ENCODE measurements around the gene AGBL1.

AGBL1 gene

DNA sequence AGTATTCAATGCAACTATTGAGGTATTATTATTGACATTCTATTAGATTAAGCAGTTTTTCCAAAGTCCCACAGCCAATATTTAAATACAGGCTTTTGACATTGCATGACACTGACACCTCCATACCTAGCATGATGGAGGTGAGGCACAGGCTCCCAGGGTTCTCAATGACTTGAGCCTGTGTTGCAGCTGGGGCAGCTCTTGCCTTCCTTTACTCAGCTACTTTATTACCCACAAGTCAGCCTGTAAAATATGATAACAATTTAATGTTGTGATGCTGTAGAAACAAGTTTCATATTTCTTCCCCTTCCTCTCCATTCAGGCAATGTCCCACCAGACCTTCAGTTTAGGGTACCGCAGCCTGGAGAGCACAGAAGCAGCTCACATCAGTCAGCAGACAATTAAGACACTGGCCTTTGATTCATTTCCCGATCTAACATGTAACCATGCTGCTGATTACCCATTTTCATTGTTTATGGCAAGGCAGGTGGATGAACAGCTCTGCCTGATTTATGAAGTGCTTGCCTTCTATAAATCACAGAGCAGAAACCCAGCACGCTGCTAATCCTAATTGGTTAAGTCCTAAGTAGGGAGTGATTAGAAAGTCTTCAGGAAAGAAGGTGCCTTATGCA is 826.1 kb downstream of the AGBL1 start:
- no peak overlapping the region for H3K4me3 Mint-ChIP-seq
- no peak overlapping the region for H3K27ac Mint-ChIP-seq
- H3K9me3 Mint-ChIP-seq, result peaks cover 0 to 5% of the 10 kb centered on the region in 2 donors

DNA sequence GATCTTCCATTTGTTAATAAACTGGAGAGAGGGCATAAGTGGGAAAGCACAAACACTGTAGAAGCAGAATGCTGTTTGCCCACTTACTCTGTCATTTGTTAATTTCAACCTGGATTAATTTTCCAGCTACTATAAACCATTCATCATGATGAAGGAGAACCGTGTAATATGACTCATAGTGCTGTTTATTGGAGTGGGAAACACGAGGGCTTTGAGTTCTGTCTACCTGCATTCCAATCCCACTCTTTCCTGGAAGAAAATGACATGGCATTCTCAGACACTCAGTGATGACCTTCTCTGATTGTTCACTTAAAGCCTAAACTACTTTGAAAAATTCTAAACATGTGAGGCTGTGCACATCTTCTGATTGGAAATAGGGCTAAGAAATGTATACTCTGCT is 826.7 kb downstream of the AGBL1 start:
- Mint-ChIP-seq H3K27ac (no peak overlapping the region), H3K27me3 (peaks cover 30% of the 10 kb centered on the region), H3K9me3 (peaks cover 0 to 5% of the 10 kb centered on the region in 2 donors), H3K4me3 (no peak overlapping the region), H3K4me1 (no peaks in the 10 kb centered on the region)
- ATAC-seq, result no peak
- no peak for DNase-seq

More for the DNA sequence above, 826.1 kb downstream of the AGBL1 start:
- H3K4me1 Mint-ChIP-seq, result no peaks in the 10 kb centered on the region
- ATAC-seq, result no peak
- DNase-seq, result no peak
- peaks cover 30% of the 10 kb centered on the region for H3K27me3 Mint-ChIP-seq

DNA sequence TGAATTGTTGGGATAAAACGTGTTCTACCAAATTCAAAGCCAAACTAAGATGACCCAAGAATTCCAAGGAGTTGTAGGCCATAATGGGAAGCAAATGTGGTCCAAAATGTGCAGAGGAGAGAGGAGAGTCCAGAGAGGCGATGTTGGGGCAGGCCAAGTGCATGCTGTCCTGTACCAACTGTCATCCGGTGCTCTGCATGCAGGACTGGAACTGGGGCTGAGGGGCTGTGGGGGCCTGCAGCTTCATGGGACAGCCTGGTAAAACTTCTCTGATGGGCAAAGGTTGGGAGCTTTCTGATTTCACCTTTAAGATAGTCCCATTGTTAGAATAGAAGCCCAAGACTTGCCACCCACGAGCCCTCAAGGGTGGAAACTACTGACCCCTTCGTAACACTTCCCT is 831.4 kb downstream of the AGBL1 start:
- DNase-seq, result no peak
- Mint-ChIP-seq H3K27me3 (peaks cover 13% of the 10 kb centered on the region), H3K4me1 (no peaks in the 10 kb centered on the region), H3K9me3 (peaks cover 0 to 5% of the 10 kb centered on the region in 2 donors), H3K4me3 (no peak overlapping the region), H3K27ac (no peak overlapping the region)
- no peak for ATAC-seq

DNA sequence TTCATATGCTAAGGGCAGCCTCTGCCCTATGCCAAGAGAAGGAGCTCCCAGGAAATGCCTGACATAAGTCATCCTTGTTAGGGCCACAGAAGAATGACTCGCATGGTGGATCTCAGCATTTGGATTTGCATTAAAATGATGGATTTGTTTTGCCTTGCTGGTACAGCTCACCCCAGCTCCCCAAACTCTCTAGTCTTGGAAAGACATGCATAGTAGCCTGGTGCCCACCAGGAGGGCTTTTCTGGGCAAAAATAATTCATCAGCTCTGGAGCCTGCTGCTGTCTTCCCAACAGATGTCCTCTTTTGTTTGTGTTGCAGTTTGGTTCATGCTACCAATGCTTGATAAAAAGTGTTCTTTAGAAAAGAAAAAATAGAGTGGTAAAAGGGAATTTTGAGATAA is 833.0 kb downstream of the AGBL1 start:
- H3K27me3 Mint-ChIP-seq, result no peaks in the 10 kb centered on the region
- no peak for DNase-seq
- H3K4me3 Mint-ChIP-seq, result no peak overlapping the region
- no peak overlapping the region for H3K27ac Mint-ChIP-seq
- no peak for ATAC-seq
- peaks cover 0 to 5% of the 10 kb centered on the region in 2 donors for H3K9me3 Mint-ChIP-seq
- H3K4me1 Mint-ChIP-seq, result no peaks in the 10 kb centered on the region

DNA sequence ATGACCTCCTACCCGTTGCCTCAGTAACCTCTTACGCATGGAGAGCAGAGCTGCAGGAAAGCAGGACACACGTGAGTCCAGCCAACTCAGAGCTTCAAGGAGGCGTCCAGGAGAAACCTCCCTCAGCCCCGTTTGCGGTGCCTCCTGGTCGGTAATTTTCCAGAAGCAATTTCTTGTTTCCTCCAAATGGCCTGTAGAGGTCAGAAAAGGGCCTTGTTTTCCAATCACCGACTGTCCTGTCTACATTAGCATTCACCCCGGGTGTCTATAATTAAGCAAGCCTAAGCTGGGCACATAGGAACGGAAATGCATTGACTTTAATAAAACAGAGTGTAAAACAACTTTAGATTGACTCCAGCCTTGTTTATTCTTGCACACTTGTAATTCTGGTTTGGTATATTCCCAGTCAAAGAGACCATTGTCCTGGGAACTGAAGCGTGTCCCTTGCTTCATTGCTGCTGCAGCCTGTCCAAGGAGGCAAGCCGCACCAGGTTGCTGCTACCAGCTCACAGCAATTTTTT is 836.2 kb downstream of the AGBL1 start:
- no peak overlapping the region for H3K27ac Mint-ChIP-seq
- DNase-seq (no peak), ATAC-seq (no peak)
- H3K4me1 Mint-ChIP-seq, result no peaks in the 10 kb centered on the region
- H3K4me3 Mint-ChIP-seq, result no peak overlapping the region
- no peaks in the 10 kb centered on the region for H3K9me3 Mint-ChIP-seq
- peaks cover 14% of the 10 kb centered on the region for H3K27me3 Mint-ChIP-seq

DNA sequence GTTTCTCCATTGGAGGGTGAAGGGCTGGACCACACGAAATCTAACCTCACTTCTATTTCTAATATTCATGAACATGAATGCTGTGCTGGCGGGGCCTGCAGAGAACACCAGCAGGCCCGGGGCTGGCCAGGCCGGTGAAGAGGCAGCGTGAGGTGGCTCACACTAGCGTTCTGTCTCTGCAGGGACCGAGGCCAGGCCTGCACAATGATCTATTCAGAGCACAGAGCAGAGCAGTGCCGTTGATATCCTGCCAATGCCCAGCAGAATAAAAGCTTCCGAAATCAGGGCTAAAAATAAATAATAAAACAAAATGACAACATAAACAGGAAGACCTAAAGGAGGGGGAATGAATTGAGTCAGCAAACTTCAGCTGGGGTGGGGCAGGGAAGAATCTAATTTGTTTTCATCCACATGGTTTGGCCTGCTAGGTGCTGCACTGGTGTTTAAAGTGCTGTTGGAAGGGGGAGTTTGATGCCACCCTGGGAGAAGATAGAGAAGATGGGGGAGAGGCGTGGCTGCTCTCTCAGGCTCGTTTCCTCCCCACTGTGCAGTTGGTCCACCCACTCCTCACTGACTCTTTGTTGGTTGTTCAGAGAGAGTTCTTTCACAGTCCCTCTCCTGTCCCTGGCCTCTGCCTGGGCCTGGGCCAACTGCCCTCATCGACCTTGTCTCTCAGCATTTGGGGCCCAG is 837.1 kb downstream of the AGBL1 start:
- no peak for ATAC-seq
- DNase-seq, result no peak
- Mint-ChIP-seq H3K9me3 (no peaks in the 10 kb centered on the region), H3K27me3 (peaks cover 14% of the 10 kb centered on the region), H3K4me1 (no peaks in the 10 kb centered on the region), H3K4me3 (no peak overlapping the region), H3K27ac (no peak overlapping the region)

DNA sequence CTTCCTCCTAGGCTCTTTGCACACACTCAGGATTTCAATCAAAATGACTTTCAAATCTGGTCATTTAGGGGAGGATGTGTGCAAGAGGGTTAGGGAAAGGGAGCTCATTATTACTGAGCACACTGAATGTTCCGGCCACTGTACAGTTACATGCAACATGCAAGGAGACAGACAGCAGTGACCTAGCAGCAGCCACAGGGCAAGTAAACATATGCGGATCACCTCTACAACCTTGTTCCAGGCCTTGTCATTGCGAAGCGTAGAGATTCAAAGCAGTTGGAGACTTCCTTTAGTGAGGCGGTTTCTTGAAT is 837.6 kb downstream of the AGBL1 start:
- no peak for ATAC-seq
- H3K4me1 Mint-ChIP-seq, result no peaks in the 10 kb centered on the region
- H3K27ac Mint-ChIP-seq, result no peak overlapping the region
- H3K9me3 Mint-ChIP-seq, result no peaks in the 10 kb centered on the region
- DNase-seq, result no peak
- H3K27me3 Mint-ChIP-seq, result peaks cover 14% of the 10 kb centered on the region
- no peak overlapping the region for H3K4me3 Mint-ChIP-seq

DNA sequence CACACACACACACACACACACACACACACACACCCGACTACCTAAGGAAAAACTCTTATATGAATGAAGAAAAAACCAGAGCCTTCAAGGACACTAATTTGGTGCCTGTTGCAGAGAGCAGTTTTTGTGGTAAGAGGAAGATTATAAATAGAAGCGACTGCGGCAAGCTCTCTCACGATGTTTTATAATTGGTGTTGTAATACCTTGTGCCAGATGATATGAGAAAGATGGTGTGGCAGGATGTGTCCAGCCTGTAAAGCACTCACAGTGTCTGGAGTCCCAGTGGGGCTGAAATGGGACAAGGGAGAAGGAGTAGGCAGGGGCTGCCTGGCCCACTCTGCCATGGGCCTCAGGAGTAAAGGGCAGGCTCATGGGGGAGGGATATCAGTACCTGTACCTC is 839.9 kb downstream of the AGBL1 start:
- DNase-seq (no peak), ATAC-seq (no peak)
- no peaks in the 10 kb centered on the region for H3K4me1 Mint-ChIP-seq

DNA sequence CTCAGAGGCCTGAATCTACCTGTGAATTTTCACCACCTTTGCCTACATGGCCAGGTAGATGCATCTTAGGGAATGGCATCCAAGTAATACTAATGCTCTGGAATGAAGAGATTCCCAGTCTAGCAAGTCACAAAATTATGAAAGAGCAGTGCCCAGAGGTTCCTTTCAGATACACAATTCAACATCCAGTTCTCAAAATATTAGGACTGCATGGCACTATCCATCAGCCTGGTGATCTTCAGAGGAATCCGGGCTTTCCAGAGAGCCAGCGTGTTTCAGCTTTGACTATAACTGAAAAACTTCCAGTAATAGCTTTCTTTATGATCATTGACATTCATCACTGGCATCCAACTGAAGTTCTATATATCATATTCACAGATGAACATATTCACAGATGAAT is 849.8 kb downstream of the AGBL1 start:
- Mint-ChIP-seq H3K4me1 (no peaks in the 10 kb centered on the region), H3K4me3 (no peak overlapping the region), H3K9me3 (peaks cover 0 to 8% of the 10 kb centered on the region in 2 donors), H3K27ac (no peak overlapping the region), H3K27me3 (peaks cover 17% of the 10 kb centered on the region)
- ATAC-seq, result no peak
- DNase-seq, result no peak

More for the DNA sequence above, 839.9 kb downstream of the AGBL1 start:
- Mint-ChIP-seq H3K4me3 (no peak overlapping the region), H3K27ac (no peak overlapping the region), H3K9me3 (no peaks in the 10 kb centered on the region), H3K27me3 (peaks cover 14% of the 10 kb centered on the region)

DNA sequence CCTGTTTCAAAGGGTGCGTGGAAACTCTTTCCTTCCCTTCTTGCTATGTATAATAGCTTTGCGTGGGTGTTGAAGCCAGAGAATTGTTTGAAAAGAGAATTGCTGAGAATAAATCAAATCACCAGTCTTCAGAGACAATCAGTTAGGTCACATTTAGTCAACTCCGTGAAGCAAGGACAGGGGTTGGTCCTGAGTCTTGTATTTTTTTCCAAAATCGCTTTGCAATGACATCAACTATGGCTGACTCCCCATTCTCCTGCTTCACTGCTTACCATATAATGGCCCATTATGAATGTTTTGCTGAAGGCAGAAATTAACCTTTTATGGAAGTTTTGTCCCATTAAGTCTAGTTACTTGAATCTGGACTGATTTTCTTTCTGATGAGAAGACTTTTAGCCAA is 852.8 kb downstream of the AGBL1 start:
- H3K27ac Mint-ChIP-seq, result no peak overlapping the region
- H3K4me1 Mint-ChIP-seq, result no peaks in the 10 kb centered on the region
- H3K27me3 Mint-ChIP-seq, result peaks cover 9% of the 10 kb centered on the region
- DNase-seq, result no peak
- H3K4me3 Mint-ChIP-seq, result no peak overlapping the region
- no peak for ATAC-seq
- no peaks in the 10 kb centered on the region for H3K9me3 Mint-ChIP-seq

DNA sequence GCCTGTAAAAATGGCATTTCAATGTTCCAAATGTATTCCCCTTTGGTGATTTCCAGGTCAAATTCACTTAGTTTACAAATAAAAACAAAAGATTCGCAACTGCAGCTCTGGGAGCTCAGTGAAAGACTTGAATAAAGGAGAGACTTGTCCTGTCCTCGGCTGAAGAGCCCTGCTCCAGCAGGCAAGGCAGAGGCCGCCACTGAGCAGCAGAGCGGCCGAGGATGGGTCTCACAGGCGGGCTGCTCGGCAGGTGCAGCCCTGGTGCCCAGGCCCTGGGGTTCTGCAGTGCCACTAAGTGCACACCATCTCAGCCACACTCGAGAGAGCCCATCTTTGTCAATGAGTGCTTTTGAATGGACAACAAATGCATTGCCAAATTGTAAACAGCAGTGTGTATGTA is 856.2 kb downstream of the AGBL1 start:
- H3K27ac Mint-ChIP-seq, result no peak overlapping the region
- ATAC-seq (no peak), DNase-seq (no peak)
- no peak overlapping the region for H3K4me3 Mint-ChIP-seq
- H3K4me1 Mint-ChIP-seq, result no peaks in the 10 kb centered on the region
- no peaks in the 10 kb centered on the region for H3K9me3 Mint-ChIP-seq
- H3K27me3 Mint-ChIP-seq, result peaks cover 9% of the 10 kb centered on the region

DNA sequence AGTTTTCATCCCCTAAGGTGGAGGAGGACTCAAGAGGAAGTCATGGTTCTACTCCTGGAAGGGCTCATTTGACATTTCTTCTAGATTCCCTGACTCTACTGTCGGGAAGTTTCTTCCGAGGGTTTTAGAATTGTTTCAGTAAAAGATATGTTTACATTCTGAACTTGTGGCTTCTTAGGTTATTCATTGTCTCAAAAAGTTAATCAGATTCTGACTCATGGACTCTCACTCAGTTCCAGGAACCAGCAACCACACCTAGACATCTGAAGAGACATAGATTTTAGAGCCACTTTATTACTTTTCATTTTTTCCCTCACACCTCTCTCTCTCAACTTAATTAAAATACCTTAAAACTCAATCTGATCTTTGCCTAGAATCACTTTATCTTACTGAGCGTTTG is 862.6 kb downstream of the AGBL1 start:
- Mint-ChIP-seq H3K4me3 (no peak overlapping the region), H3K27me3 (no peaks in the 10 kb centered on the region), H3K9me3 (no peaks in the 10 kb centered on the region), H3K27ac (no peak overlapping the region), H3K4me1 (no peaks in the 10 kb centered on the region)
- no peak for ATAC-seq
- no peak for DNase-seq

DNA sequence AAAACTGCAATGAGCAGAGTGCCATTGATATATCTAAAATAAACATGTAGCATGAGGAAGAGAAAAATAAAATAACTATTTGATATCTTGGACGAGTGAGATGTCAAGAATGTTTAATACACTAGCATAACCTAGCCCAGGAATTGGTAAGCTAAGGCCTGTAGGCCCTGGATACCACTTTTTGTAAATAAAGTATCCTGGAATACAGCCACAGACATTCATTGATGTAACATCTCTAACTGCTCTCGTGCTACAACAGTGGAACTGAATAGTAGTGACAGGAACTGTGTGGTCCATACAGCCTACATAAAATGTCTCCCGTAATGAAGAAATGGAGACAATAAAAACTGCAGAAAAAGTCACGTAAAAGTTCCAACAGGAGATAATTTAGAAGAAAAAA is 869.0 kb downstream of the AGBL1 start:
- Mint-ChIP-seq H3K9me3 (no peaks in the 10 kb centered on the region), H3K27ac (no peak overlapping the region), H3K4me1 (no peaks in the 10 kb centered on the region), H3K4me3 (no peak overlapping the region), H3K27me3 (peaks cover 10% of the 10 kb centered on the region)
- ATAC-seq (no peak), DNase-seq (no peak)

DNA sequence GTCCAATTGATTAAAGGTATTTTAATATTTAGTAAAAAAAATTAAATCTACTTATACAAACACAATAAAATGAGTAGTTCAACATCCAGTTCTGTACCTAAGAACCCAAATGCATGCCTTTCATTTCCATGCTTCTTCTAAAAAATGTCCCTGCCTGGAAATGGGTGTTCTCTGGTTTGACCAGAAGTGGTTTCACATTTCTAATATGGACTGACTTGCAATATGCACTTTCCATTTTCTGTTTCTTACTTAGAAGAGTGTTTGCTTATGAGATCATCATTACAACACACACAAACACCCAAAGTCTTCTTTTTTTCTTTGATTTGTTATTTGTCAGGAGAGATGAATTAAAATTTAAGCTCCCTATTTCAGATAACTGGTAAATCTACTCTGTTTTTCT is 879.6 kb downstream of the AGBL1 start:
- ATAC-seq (no peak), DNase-seq (no peak)
- Mint-ChIP-seq H3K4me1 (no peaks in the 10 kb centered on the region), H3K4me3 (no peak overlapping the region), H3K27me3 (no peaks in the 10 kb centered on the region), H3K9me3 (no peaks in the 10 kb centered on the region), H3K27ac (no peak overlapping the region)

DNA sequence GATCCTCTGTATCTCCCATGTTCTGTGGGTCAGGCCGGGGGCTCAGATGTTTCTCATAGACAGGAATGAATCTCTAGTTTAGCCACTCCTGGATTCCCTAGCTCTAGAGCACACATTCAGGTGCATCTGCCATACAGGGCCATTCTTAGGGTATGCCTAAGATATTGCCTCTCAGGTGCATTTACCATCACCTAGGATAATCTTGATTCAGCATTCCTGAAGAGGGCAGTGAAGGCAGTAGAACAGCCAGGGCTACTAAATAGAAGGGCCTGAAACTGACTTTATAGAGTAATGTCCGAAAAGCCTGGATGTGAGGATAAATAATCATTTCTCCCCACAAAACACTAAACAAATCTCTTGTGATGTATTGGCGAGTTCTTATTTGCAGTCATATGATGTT is 882.0 kb downstream of the AGBL1 start:
- ATAC-seq, result no peak
- Mint-ChIP-seq H3K4me3 (no peak overlapping the region), H3K27me3 (no peaks in the 10 kb centered on the region), H3K27ac (no peak overlapping the region), H3K9me3 (no peaks in the 10 kb centered on the region), H3K4me1 (no peaks in the 10 kb centered on the region)
- no peak for DNase-seq

DNA sequence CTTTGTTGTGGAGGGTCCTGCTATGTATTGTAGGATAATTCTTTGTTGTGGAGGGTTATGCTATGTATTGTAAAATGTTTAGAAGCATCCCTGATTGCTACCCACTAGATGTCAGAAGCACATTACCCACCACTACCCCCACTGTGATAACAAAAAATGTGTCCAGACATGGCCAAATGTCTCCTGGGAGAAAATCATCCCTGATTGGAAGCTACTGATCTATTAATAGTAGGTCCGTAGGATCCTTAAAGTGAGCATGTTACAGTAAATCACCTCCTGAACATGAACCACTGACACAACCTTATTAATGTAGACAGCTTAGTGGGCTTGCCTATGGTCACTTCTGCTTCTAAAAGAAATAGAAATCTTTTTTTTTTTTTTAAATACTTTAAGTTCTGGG is 884.6 kb downstream of the AGBL1 start:
- H3K4me1 Mint-ChIP-seq, result no peaks in the 10 kb centered on the region
- no peak overlapping the region for H3K4me3 Mint-ChIP-seq
- no peak overlapping the region for H3K27ac Mint-ChIP-seq
- ATAC-seq (no peak), DNase-seq (no peak)
- H3K9me3 Mint-ChIP-seq, result no peaks in the 10 kb centered on the region
- no peaks in the 10 kb centered on the region for H3K27me3 Mint-ChIP-seq

DNA sequence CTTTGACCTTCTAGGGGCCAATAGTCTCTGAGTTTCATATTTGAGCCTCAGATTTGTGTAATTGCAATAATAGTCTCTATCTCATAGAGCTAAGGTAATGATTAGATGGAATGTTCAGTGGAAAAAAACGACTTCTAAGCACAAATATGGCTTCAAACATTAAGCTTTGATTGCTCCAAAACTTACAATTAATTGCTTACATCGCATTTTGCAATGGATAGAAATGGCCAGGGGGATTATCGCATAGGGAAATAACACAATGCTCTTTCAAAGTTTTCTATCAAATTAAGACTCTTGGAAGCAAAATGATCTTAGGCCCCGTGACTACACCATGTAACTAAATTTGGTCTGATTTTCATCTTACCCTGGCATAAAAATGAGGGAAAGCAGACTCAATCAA is 888.6 kb downstream of the AGBL1 start:
- Mint-ChIP-seq H3K4me3 (no peak overlapping the region), H3K27ac (no peak overlapping the region), H3K4me1 (no peaks in the 10 kb centered on the region), H3K9me3 (peaks cover 7 to 8% of the 10 kb centered on the region in 2 donors), H3K27me3 (no peaks in the 10 kb centered on the region)
- ATAC-seq, result no peak
- no peak for DNase-seq
